GM19438 (cell line): ENCODE data around the gene TMEM19.

ENCODE experiments used
- ATAC-seq: cut with Tn5 transposase; IDR thresholded peaks from one replicate; pipeline ENCODE4 v1.9.1; 2021; ENCODE audit warnings: low read depth; ENCODE audit not compliant: unreplicated experiment

TMEM19 gene

DNA sequence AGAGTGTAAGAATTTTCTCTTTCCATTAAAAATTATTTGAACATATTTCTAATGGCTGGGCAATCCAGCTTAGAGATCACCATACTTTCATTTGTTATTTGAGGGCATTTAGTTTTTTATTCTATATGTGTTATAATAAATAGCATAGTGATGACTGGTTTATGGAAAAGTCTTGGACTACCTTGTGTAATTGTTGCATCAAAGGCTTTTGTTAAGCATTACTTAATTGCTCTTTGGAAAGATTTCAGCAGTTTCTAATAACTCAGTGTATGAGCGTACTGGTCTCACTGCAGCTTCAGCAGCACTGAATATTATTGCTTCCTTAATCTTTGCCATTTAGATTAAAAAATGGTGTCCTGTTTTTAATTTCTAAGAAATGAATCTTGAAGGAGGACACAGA lies 22.8 kb downstream of the TMEM19 start:
- no peak for ATAC-seq

DNA sequence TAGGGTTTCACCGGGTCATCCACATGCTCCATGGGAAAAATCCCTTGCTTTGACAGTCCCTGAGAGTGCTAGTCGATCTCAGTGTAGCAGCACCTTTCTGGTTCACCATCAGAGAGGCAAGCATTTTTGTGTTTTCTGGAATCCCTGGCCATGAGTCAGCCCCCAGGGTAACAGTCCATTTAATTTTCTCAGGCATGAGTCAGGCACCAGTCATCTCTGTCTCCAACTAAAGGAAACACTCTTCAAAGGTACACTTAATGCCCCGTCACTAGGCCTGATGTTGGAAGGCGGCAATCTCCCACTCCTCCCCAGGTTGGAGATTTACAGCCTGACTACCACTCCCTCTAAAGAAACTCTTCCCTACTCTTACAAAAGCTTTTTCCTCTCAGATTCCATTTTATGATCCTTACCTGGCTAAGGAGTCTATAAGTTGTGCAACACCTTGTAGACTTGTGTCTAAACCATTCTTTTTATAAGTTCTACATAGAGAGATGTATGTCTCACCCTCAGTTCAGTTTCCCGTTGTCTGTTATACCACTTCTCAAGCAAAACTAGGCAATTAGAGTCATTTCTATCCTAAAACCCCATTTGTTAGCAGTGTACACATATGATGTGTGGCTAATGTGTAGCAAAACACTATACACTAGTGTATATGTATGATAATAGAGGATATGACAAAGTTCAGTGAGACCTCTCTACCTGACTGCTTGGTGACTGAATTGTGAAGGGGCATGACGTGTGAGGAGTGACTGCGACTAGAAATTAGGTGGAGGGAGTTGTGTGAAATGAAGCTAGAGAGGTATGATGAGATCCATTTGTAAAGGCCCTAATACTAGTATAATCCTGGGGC lies 24.6 kb downstream of the TMEM19 start:
- no peak for ATAC-seq

DNA sequence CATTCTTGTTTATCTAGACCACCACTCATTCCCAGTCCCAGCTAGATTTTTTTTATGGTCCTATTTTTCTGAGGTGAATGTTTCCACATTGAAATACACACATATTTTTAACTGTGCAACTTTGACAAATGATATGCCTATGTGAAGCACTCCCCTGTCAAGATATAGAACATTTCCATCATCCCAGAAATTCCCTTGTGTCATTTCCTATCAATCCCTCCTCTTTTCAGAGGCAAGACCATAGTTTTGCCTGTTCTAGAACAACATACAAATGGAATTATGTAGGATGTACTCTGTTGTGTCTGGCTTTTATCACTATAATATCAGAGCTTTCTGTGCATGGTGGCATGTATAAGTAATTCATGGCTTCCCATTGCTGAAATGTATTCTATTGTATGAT lies 32.7 kb downstream of the TMEM19 start:
- no peak for ATAC-seq

DNA sequence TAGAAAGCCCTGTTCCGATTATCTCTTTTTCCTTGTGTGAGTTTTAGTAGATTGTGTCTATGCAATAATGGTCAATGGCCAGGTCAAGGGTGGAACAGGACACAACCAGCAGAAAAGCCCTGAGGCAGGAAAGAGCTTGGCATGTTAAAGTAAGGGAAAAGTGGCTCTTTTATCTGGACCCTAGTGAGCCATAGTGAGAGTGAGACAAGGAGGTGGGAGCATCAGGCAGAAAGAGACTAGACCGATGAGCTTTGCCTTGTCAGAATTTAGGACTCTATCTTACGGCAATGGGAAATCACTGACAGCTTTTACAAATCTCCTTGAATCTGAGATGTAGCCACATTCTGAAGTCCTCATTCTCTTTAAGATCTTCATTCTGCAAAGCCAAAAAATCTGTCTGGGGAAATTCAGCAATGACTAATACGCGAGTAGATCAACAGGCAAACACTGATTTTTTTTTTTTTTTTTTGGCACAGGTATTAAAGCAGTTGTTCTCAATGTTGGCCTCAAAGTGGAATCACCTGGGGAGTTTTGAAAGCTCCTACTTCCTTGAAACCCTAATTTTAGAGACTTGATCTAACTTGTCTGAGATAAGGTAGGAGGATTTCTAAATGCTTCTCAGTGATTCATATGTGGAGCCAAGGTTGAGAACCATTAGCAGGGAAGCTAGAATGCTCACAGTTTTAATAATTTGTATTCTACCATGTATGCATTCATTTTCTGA lies 33.9 kb downstream of the TMEM19 start:
- no peak for ATAC-seq

DNA sequence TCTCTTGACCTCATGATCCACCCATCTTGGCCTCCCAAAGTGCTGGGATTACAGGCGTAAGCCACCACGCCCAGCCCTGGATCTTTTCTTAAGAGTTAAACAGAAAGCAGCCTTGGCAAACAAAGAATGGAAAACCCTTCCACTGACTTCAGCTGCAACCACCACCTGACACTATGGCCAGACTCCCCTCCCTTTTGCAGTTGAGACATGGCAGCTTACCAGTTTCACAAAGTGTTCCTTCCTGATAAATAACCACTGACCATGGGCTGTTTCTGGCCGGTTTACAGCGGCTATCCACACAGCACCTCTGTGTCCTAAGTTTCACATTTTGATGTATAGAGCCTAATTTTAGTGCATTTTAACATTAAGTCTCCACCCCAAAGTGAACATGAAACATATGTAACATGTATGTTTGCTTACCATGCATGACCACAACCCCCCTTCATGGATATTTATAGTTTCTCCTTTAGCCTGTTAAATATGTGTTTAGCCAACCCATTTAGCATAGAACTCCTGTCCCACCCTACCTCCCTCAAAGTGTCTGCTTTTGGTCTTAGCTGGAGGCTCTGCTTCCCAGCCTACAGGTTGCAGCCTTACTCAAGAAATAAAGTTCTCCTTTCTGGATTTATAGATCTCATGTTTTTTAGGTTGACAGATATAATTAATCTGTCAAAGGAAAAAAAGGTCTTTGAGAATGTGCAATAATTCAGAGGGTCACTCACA lies 36.1 kb downstream of the TMEM19 start:
- no peak for ATAC-seq

DNA sequence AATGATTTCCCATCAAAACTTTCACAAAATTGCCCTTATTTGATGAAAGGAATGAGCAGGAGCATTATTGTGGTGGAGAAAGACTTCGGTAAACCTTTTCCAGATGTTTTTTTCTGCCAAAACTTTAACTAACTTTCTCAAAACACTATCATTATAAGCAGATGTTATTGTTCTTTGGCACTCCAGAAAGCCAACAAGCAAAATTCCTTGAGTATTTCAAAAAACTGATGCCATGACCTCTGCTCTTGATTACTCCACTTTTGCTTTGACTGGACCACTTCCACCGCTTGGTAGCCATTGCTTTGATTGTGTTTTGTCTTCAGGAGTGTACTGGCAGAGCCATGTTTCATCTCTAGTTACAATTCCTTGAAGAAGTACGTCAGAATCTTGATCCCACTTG lies 39.1 kb downstream of the TMEM19 start:
- ATAC-seq = no peak

DNA sequence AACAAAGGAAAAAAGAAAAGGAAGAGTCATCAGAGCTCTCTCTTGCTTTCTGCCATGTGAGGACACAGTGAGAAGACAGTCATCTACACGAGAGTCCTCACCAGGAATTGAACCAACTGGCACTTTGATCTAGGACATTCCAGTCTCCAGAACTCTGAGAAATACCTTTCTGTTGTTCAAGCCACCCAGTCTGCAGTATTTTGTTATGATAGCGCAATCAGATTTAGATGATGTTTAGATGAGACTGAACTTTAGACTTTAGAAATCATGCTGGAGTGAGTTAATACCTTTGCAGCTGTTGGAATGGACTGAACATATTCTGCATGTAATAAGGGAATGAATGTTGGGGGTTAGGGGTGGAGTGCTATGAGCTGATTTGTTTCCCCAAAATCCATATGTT lies 40.7 kb downstream of the TMEM19 start:
- ATAC-seq = no peak

DNA sequence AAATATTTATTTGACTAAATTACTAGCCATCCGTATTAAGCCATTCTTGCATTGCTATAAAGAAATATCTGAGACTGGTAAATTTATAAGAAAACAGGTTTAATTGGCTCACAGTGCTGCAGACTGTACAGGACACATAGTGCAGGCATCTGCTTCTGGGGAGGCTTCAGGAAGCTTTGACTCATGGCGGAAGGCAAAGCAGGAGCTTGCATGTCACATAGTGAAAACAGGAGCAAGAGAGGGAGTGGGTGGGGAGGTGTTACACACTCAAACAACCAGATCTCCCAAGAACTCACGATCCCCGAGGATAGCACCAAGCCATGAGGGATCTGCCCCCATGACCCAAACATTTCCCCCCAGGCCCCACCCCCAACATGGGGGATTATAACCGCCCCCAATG lies 42.1 kb downstream of the TMEM19 start:
- no peak for ATAC-seq

DNA sequence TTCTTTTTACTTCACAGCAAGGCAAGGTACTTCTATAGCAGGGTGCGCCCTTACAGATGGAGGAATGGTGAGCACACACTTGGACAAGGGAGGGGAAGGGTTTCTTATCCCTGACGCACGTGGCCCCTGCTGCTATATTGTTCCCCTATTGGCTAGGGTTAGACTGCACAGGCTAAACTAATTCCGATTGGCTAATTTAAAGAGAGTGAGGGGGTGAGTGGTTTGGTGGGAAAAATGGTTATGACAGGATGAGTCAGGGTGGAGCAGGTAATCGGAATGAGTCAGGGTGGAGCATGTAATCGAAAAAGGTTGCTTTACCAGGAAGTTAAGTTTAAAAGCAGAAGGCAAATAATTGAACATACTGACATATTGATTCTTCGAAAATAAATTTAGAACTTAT lies 45.1 kb downstream of the TMEM19 start:
- ATAC-seq = no peak

DNA sequence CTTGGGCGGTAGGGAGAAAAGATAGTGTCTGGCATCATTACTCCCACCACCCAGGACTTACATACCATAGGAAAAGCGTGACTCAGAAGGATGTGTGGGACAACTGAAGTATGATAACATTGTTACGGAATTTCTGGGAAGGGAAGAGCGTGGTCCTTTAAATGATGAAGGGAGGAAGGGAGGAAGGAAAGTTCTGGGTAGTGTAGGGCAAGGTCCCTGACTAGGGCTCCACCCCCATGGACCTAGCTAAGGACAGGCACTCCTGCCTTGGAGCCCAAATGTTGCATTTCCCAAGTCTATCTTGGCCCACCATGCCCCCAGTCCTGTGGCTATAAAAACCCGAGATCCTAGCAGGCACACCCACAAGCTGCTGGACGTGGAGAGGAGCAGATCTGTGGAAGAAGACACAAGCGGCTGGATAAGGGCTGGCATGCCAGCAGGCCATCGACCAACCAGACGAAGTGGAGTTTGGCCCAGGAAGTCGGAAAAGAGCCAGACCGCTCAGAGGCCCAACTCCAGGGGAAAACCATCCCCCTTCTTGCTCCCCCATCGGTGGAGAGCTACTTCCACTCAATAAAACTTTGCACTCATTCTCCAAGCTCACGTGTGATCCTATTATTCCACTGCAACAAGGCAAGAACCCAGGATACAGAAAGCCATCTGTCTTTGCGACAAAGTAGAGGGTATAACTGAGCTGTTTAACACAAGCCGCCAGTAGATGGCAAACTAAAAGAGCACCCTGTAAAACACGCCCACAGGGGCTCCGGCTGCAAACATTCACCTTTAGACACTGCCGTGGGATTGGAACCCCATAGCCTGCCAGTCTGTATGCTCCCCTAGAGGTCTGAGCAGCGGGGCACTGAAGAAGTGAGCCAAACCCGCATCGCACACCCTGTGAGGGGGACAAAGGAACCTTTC lies 45.8 kb downstream of the TMEM19 start:
- no peak for ATAC-seq

DNA sequence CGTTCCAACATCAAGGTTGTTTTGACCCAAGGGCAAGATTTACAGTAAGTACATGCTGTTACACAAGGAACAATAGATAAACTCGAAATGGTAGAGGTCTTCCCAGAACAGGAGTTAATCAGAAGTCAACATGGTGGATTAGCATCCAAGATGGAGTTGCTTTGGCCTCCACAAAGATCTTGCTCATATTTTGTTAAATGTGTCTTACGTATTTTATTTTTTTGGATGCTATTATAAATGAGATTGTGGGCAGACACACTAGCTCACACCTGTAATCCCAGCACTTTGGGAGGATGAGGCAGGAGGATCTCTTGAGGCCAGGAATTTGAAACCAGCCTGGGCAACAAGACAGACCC lies 46.5 kb downstream of the TMEM19 start:
- ATAC-seq = no peak

DNA sequence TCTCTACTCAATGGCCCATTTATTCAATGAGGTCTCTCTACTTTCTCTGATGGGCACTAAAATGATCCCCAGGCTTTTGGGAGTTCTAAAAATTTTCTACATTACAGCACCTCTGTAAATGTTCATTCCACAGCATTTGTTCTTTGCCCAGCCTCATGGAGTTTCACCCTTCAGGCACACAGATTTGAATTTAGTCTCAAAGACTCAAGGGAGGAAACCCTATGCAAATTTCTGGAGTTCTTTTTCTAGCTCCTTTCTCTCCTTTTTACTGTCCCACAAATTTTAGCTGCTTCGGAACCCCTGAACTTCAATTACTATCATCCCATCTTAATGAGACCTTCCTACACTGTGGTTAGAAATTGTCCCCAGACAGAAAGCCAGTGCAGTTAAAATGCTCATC lies 51.3 kb downstream of the TMEM19 start:
- no peak for ATAC-seq

DNA sequence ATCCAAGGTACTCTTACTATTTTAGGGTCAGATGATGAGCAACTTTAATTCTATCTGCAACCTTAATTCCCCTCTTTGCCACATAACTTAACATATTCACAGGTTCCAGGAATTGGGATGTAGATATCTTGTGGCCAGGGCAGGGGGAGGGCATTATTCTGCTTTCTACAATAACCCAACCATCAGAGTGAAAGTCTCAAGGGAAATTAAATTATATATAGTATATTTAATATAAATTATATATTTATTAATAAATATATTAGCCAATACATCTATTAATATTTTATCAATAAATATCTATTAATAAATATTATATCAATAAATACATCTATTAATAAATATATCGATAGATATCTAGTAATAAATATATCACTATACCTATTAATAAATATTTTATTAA lies 57.1 kb downstream of the TMEM19 start:
- no peak for ATAC-seq

DNA sequence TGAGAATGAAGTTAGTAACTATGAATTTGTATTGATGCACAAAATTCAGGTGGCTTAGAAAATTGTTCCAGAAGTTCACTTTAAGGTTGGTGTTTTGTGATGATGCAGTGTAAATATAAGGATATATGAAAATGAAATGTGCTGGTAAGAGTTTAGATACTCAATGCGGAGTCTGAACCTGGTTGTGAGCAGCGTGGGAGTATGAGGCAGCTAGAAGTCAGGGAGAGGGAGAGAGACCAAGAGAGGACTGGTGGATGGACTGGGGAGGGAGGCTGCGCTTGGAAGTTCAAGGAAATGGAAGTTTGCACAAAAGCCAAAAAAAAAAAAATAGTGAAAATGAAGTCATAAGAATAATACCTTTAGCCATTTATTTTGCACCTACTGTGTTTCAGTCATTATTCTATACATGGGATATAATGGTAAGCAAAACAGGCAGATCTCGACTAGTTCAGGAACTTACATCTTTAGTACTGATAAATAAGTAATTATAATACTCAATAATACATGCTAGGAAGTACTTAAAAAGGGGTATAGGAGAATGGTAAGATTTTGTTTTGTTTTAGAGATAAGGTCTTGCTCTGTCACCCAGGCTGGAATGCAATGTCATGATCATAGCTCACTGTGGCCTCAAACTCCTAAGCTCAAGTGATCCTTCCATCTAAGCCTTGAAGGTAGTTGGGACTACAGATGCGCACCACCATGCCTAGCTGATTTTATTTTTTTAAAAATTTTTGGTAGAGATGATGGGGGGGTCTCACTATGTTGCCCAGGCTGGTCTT lies 58.8 kb downstream of the TMEM19 start:
- no peak for ATAC-seq

DNA sequence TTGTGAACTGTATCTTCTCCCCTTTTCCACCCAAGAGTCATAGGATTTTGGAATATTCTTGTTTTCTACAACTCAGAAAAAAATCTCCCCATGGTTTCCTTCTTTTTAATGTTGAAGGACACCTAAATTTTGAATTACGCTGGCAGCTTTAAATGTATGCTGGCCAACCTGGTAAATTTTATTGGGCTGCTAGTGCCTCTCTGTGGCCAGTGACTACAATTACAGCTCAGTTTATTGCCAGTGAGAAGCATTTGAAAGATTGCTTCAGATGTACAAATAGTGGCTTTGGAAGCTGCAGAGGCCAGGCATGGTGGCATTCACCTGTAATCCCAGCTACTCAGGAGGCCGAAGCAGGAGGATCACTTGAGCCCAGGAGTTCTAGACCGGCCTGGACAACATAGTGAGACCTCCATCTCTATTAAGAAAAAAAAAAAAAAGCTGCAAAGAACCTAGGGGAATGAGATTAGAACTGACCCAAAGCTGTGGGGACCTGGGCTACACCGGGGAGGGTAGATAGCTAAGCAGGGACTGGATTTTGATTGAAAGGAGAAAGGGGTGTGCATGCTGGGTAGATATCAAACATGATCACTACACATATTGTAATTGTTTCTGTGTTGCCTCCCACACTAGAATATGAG lies 61.2 kb downstream of the TMEM19 start:
- ATAC-seq = peak; percentile 83

DNA sequence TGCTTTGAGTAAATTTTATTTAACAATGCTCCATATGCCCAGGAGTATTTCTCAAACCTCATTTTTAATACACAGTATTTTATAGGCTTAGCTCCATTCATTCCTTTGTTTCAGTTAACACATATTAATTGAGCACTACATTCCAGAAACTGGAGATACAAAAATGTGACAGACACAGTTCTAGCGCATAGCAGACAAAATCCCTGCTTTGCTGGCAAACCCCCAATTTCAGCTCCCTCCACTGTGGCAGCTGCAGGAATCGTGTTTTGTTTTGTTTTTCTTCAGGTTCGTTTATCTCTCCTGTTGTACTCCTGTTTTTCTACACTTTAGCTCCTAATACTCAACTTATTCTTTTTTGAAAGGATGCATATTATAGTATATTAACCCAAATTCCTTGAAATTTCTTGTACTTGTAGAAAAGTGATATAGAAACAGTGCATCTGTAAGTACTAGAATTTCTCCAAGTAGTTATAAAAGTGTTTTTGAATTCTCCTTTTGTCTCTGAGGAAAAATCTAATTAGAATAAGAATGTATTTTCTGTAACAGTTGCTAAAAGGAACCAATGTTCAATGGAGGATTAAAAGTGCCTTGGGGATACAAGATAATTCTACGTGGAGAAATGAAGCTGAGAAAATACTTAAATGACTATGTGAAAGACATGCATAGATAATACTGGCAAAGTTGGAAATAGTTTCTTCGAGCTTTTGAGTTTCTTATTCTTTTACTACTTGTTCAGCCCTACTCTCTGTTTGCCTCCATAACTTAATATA lies 62.4 kb downstream of the TMEM19 start:
- ATAC-seq = no peak

DNA sequence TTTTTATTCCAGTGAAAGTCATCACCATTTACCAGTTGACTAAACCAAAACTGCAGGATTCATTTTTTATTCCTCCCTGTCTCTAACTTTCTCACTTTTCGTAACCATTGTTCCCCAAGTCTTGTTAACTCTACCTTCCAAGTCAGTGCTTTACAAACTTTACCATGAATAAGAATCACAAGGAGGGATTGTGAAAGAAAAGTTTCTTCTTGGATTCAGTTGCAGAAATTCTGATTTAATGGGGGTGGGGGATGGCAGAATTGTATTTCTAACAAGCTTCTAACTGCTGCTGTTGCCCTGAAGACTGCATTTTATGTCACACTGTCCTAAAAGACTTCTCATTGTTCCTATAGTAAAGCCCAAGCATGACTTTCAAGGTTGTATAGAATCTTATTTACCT lies 63.8 kb downstream of the TMEM19 start:
- ATAC-seq = no peak

DNA sequence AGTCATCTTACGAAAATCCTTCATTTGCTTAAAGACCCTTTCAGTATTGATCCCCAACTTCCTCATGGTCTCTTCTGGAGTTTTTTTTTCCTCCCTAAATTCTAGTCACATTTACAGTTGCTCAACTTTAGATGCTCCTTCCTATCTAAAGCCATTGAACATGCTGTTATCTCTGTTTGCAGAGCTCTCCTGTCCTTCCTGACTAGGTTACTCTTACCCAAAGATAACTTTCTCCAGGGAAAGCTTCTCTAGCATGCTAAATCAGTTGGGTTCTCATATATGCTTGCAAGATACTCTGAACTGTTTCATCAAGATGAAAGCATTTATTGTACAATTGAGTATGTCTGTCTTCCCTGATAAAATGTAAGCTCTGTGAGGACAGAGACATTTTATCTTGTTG lies 67.0 kb downstream of the TMEM19 start:
- ATAC-seq = no peak
